Measurements from ENCODE around the gene NOS3. TPM values are rescaled to one million over a fixed set of nuclear protein-coding genes. Genes with fewer than 3 reads are reported as not detected.

Gene NOS3
- total and polyA plus RNA-seq, 2 donors (not counting 3 experiments of a cell fraction or from before 2014, with no cell fraction given), result 82.8 to 95.1 TPM

GRCh38 chr7:150946421-150947240 lies 44.2 kb upstream of the NOS3 start:
- H3K4me1 ChIP-seq (ENCODE audit: control insufficient read depth, extremely low read depth, insufficient read depth, low read length), result no peaks in the 10 kb centered on the region
- TF ChIP-seq FOS (IDR thresholded peaks at IDR 0.05; ENCODE audit: borderline replicate concordance, insufficient read depth, low read length) (no peak), JUN (IDR thresholded peaks at IDR 0.05; ENCODE audit: borderline replicate concordance, insufficient read depth, insufficient read length, low read depth) (no peak), GATA2 (IDR thresholded peaks at IDR 0.05; ENCODE audit: insufficient read depth, insufficient read length, low read depth, low read length) (no peak), EZH2 (IDR thresholded peaks at IDR 0.05; ENCODE audit: borderline replicate concordance, low read depth, low read length, severe bottlenecking) (no peak), MYC (IDR thresholded peaks at IDR 0.05; ENCODE audit: low read depth, low read length) (no peak), CTCF (IDR thresholded peaks at IDR 0.05; ENCODE audit: extremely low read depth in 1 of 2, insufficient read depth in 1 of 2, low read depth in 1 of 2, low read length in 2 of 2) (no peak)
- TF ChIP-seq, protein P1, sequence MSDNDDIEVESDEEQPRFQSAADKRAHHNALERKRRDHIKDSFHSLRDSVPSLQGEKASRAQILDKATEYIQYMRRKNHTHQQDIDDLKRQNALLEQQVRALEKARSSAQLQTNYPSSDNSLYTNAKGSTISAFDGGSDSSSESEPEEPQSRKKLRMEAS (IDR thresholded peaks at IDR 0.05; ENCODE audit: insufficient read depth, insufficient read length), result no peak
- dilution Hi-C loops (cut with MboI; ENCODE audit: extremely low pct_ligation_motif_present, low sequenced_read_pairs) (no loop called here), intact Hi-C loops (cut with micrococcal nuclease) (no loop called here)
- no peak overlapping the region for H3K4me3 ChIP-seq (replicated peaks in 1 of 3; ENCODE audit: insufficient read depth in 1 of 3, low read depth in 1 of 3, low read length in 3 of 3)
- ChIA-PET POLR2A (no interaction called here), CTCF (interaction anchor here (1.1 kb wide), 1 partner anchor 48 kb away, joined by 4 read pairs; no protein-coding TSS in a partner anchor)
- no peak overlapping the region for H3K9ac ChIP-seq (replicated peaks; ENCODE audit: extremely low read depth, insufficient read depth, low read length)
- no peaks in the 10 kb centered on the region for H4K20me1 ChIP-seq (replicated peaks; ENCODE audit: control insufficient read depth, extremely low read depth, insufficient read depth, low read length)
- peaks cover 7 to 13% of the 10 kb centered on the region in 2 experiments for H3K27me3 ChIP-seq (ENCODE audit: control insufficient read depth in 2 of 2, insufficient read depth in 2 of 2, low read length in 2 of 2)
- H3K9me1 ChIP-seq (replicated peaks; ENCODE audit: control insufficient read depth, extremely low read depth, insufficient read depth, low read length), result no peaks in the 10 kb centered on the region
- BruUV-seq (replicated peaks), result no TSS peak
- FAIRE-seq (no peak), DNase-seq (ENCODE audit: low read depth, low spot score) (no peak)
- H3K9me3 ChIP-seq (replicated peaks; ENCODE audit: control insufficient read depth, insufficient read depth, low read length), result no peaks in the 10 kb centered on the region
- H3K27ac ChIP-seq (ENCODE audit: insufficient read depth, low read depth, low read length), result no peak overlapping the region
- H3K36me3 ChIP-seq (ENCODE audit: control insufficient read depth in 2 of 2, extremely low read depth in 1 of 2, insufficient read depth in 2 of 2, low read length in 2 of 2), result no peaks in the 10 kb centered on the region
- H3K79me2 ChIP-seq (ENCODE audit: control insufficient read depth, insufficient read depth, low read length), result no peaks in the 10 kb centered on the region
- no peak overlapping the region for H3K4me2 ChIP-seq (ENCODE audit: insufficient read depth, low read length)
- no peak overlapping the region for H2AFZ ChIP-seq (ENCODE audit: low read depth, low read length)
